Sigmoid colon (tissue), 4 donors: ENCODE measurements around the gene NUDT1.

Experiments used
- CTCF ChIP-seq, 4 experiments: fragments of 450-650 bp in 3 of 4; fragments of 200-600 bp in 1 of 4; IDR thresholded peaks; one replicate each; pipeline ENCODE4 v1.5.1; 2016 to 2019; ENCODE audit warnings: antibody characterized with exemption in 4 of 4, mild to moderate bottlenecking in 3 of 4, moderate library complexity in 2 of 4
- EP300 ChIP-seq, 4 donors: sonication (generic); formaldehyde crosslinking; IDR thresholded peaks; one replicate each; pipeline ENCODE4 v1.6.1; 2017; ENCODE audit warnings: antibody characterized with exemption in 4 of 4
- POLR2A ChIP-seq, 2 donors: fragments of 450-650 bp; IDR thresholded peaks; one replicate each; pipeline ENCODE4 v1.6.1; 2016; ENCODE audit warnings: antibody characterized with exemption in 2 of 2, mild to moderate bottlenecking in 2 of 2, moderate library complexity in 2 of 2
- POLR2AphosphoS5 ChIP-seq, 4 donors: sonication (generic); formaldehyde crosslinking; IDR thresholded peaks; one replicate each; pipeline ENCODE4 v1.6.1; 2017; ENCODE audit warnings: antibody characterized with exemption in 4 of 4

DNA sequence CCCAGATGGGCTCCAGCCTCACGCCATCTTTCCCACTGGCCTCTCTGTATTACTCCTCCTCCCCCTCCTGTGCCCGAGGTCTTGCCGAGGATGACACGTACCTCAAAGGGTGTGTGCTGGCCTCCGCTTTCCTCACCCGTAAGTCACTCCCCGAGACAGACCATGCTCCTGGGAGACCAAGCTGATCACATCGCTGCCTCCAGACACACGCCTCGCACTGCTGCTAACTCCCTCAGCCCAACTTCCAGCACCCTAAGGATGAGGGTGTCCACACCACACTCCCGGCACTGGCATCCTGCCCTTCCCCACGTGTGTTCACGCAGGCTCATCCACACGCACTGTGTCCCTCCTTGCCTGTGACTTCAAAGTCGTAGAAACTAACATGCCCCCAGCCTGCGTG lies 33.3 kb upstream of the NUDT1 start:
- TF ChIP-seq POLR2A (IDR thresholded peaks at IDR 0.05) (no peak), CTCF (IDR thresholded peaks at IDR 0.05) (no peak), POLR2AphosphoS5 (IDR thresholded peaks at IDR 0.05) (no peak), EP300 (IDR thresholded peaks at IDR 0.05) (no peak)
